ENCODE results near the gene ST3GAL4. TPM values are rescaled to one million over a fixed set of nuclear protein-coding genes. Genes with fewer than 3 reads are reported as not detected.

Gene ST3GAL4
- total RNA-seq, 1 donor from 2014 or later = 61.4 TPM

- TF ChIP-seq CTCF (IDR thresholded peaks at IDR 0.05) = no peak
- intact Hi-C loops (cut with DNase I) = no loop called here
- no peaks in the 10 kb centered on the region for H3K36me3 ChIP-seq
- H3K27ac ChIP-seq = no peak overlapping the region
- DNase-seq (ENCODE audit: low spot score in 2 of 2) = no peak
- H3K27me3 ChIP-seq = no peaks in the 10 kb centered on the region
- H3K4me1 ChIP-seq = no peaks in the 10 kb centered on the region
- H3K9me3 ChIP-seq = no peaks in the 10 kb centered on the region
- H3K4me3 ChIP-seq = no peak overlapping the region
Observed at GRCh38 chr11:126457817-126458216, 102.3 kb downstream of the ST3GAL4 start.

GRCh38 chr11:126459691-126460281 is 104.3 kb downstream of the ST3GAL4 start:
- Histone ChIP-seq H3K4me1 (no peaks in the 10 kb centered on the region), H3K27me3 (no peaks in the 10 kb centered on the region), H3K4me3 (no peak overlapping the region), H3K9me3 (no peaks in the 10 kb centered on the region), H3K27ac (no peak overlapping the region), H3K36me3 (no peaks in the 10 kb centered on the region)
- DNase-seq (ENCODE audit: low spot score in 2 of 2) = no peak
- no peak for TF ChIP-seq CTCF (IDR thresholded peaks at IDR 0.05)
- intact Hi-C loops (cut with DNase I) = no loop called here

- TF ChIP-seq CTCF (IDR thresholded peaks at IDR 0.05) = no peak
- Histone ChIP-seq H3K9me3 (no peaks in the 10 kb centered on the region), H3K36me3 (no peaks in the 10 kb centered on the region), H3K27me3 (no peaks in the 10 kb centered on the region), H3K4me3 (no peak overlapping the region), H3K4me1 (no peaks in the 10 kb centered on the region), H3K27ac (no peak overlapping the region)
- DNase-seq (ENCODE audit: low spot score in 2 of 2) = no peak
- intact Hi-C loops (cut with DNase I) = no loop called here
Observed at GRCh38 chr11:126460417-126461095, 105.1 kb downstream of the ST3GAL4 start.

GRCh38 chr11:126461096-126461440 is 105.6 kb downstream of the ST3GAL4 start:
- Histone ChIP-seq H3K36me3 (no peaks in the 10 kb centered on the region), H3K9me3 (no peaks in the 10 kb centered on the region), H3K4me3 (no peak overlapping the region), H3K4me1 (no peaks in the 10 kb centered on the region), H3K27me3 (no peaks in the 10 kb centered on the region), H3K27ac (no peak overlapping the region)
- intact Hi-C loops (cut with DNase I) = no loop called here
- DNase-seq (ENCODE audit: low spot score in 2 of 2) = no peak
- TF ChIP-seq CTCF (IDR thresholded peaks at IDR 0.05) = no peak

GRCh38 chr11:126461996-126462395 is 106.5 kb downstream of the ST3GAL4 start:
- intact Hi-C loops (cut with DNase I) = no loop called here
- DNase-seq (ENCODE audit: low spot score in 2 of 2) = no peak
- Histone ChIP-seq H3K27me3 (no peaks in the 10 kb centered on the region), H3K4me3 (no peak overlapping the region), H3K27ac (no peak overlapping the region), H3K36me3 (no peaks in the 10 kb centered on the region), H3K9me3 (no peaks in the 10 kb centered on the region), H3K4me1 (no peaks in the 10 kb centered on the region)
- no peak for TF ChIP-seq CTCF (IDR thresholded peaks at IDR 0.05)

All from ascending aorta (tissue), 2 donors.